AG10803 (cell line): ENCODE data around the gene IRAK2.

Source experiments
- DNase-seq: peaks from one replicate; pipeline ENCODE4 v3.0.0; 2010; ENCODE audit warnings: low read depth
- H3K4me3 ChIP-seq: 2 replicates; pipeline ENCODE4 v1.5.1; 2011; ENCODE audit warnings: mild to moderate bottlenecking, low read length, control low read depth
- TF ChIP-seq, protein P1 (sequence below): conservative IDR thresholded peaks from 2 replicates; pipeline ENCODE4 v1.5.1; 2011; ENCODE audit warnings: mild to moderate bottlenecking, low read length, control low read depth, inconsistent platforms

The IRAK2 gene

DNA sequence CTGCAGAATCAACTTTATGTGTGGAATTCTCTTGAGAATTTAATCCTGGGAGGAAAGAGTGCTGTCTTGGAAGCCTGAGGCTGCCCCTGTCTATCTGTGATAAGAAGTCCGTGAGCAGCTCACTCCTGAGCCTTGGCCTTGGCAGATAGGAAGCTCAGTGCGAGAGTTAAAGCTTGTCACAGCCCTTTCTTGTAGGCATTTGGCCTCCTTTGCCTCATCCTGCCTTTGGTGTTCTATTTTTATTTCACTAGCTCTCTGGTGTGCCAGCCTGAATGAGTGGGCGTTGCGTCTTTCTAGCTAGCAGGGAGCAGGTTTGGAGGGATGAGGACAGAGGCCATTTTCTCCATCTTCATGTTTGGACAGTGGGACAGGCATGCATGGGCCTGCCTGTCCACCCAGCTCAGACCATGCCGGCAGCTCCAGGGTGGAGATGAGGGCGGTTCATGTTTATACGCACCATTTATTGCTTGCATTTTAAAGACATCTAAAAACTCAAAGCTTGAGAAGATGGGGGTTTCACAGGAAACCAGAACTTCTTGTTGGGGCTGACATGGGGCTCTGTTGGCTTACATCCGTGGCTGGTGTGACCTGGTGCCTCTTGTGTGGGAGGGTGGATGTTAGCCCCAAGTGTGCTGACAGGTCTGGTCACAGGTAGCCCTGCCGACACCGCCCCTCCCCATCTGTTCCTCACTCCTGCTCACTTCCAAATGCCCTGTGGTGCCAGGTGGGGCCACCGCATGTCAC, 29.8 kb downstream of the IRAK2 start:
- TF ChIP-seq, protein P1, sequence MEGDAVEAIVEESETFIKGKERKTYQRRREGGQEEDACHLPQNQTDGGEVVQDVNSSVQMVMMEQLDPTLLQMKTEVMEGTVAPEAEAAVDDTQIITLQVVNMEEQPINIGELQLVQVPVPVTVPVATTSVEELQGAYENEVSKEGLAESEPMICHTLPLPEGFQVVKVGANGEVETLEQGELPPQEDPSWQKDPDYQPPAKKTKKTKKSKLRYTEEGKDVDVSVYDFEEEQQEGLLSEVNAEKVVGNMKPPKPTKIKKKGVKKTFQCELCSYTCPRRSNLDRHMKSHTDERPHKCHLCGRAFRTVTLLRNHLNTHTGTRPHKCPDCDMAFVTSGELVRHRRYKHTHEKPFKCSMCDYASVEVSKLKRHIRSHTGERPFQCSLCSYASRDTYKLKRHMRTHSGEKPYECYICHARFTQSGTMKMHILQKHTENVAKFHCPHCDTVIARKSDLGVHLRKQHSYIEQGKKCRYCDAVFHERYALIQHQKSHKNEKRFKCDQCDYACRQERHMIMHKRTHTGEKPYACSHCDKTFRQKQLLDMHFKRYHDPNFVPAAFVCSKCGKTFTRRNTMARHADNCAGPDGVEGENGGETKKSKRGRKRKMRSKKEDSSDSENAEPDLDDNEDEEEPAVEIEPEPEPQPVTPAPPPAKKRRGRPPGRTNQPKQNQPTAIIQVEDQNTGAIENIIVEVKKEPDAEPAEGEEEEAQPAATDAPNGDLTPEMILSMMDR: no peak
- no peak for DNase-seq
- H3K4me3 ChIP-seq: no peak overlapping the region

DNA sequence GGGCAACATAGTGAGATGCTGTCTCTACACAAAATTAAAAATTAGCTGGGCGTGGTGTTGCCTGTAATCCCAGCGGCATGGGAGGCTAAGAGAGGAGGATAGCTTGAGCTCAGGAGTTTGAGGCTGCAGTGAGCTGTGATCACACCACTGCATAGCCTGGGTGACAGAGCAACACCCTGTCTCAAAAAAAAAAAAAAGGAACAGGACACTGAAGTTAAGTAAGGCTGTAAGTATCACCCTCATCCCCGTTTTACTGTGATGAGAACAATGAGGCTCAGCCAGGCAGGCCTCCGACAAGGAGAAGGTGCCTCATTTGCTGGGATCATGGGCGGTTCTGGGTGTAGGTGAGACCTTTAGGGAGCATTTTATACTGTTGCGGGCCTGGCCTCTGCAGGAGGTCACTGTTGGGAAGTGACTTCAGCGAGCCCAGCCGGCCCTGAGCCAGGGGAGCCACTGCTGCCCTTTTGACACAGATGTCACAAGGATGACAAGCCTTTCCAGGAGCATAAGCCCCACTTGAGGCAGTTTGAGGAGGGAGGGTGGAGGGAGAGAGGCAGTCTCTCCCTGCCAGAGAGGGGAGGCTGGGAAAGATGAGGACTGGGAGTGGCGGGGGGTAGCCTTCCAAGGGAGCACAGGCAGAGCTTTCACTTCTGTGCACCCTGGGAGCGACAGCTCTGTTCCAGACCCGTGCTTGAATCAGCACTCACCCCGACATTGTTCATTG, 30.8 kb downstream of the IRAK2 start:
- DNase-seq: no peak
- H3K4me3 ChIP-seq: no peak overlapping the region
- TF ChIP-seq, protein P1: no peak

DNA sequence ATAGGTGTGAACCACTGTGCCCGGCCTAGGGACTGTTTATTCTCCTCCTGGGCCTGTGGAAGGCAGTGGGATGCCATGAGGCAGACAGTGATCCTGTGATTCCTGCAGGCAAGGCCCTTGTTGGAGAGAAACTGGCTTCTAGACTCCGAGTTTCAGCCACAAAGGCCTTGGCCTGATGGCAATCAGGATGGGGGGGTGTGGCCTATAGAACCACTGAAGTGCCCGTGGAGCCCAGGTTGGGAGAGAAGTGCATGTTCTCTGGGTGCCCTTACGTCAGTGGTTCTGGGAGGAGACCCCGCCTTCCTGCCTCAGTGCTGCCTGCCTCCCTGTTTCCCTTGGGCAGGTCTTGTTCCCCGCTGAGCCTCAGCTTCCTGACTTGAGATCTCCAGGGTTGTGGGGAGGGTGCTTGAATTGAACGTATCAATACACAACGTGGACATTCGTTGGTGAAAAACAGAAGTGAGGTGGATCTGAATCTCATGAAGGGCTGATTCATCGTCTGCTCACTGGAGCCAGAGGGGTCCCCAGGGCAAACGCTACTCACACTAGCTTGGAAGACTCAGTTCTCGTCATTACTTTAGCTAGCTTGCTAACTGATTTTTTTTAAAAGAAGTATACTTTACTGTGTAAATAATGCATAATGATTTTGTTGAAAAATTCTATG, 31.8 kb downstream of the IRAK2 start:
- peak; percentile 36 for DNase-seq
- TF ChIP-seq, protein P1: no peak
- H3K4me3 ChIP-seq: no peak overlapping the region

DNA sequence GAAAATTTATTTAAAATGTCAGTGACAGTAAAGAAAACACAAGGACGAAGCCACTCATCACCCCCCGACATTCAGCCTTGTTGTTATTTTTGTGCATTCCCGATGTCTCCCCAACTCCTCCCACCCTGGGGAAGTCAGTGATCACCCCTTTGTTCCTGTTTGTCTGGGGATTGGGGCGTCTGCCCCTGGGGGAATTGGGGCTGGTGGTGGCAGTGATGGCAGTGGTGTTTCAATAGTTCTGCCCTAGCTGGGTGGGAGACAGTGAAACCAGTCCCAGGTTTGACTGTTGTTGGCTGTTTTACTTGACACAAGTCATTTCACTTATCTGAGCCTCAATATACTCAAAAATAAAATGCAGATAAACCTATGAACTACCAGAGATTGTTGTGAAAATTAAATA, 33.5 kb downstream of the IRAK2 start:
- no peak overlapping the region for H3K4me3 ChIP-seq
- TF ChIP-seq, protein P1: no peak
- DNase-seq: no peak

DNA sequence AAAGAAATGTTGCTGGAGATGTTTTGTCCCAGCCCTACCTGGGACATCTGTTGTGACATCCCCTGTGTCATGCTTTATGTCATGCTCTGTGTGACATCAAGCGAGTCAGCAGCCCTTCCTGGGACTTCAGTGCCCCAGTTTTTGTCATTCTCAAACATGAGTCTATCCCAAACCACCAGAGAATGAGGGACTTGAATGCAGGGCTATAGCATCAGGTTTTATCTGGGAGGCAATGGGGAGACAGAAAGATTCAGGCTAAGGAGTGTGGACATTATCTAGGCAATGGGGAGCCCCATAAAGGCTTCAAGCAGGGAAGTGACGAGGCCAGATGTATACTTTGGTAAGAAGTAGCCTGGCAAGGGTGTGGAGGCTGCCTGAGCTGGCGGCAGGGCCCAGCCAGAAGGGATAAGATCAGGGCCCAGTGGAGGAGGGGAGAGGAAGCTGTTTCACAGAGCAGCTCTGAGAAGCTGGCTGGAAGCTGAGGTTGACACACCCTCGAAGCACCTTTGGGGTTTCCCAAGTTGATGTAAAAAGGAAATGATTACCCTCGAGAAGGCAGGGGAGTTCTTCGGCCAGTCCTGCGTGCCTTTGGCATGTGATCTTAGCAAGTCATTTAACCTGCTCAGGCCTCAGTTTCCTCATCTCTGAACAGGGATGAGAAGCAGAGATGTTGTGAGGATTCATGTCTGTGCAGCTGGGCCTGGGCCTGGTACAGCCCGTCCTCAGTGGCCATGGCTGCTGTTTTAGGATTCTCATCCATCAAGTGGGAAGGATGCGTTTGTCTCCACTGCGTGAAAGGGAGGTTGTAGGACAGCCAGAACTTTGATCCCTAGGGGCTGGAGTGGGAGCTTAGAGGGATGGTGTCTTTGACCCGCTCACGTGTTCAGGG, 34.3 kb downstream of the IRAK2 start:
- no peak overlapping the region for H3K4me3 ChIP-seq
- DNase-seq: peak; percentile 46

DNA sequence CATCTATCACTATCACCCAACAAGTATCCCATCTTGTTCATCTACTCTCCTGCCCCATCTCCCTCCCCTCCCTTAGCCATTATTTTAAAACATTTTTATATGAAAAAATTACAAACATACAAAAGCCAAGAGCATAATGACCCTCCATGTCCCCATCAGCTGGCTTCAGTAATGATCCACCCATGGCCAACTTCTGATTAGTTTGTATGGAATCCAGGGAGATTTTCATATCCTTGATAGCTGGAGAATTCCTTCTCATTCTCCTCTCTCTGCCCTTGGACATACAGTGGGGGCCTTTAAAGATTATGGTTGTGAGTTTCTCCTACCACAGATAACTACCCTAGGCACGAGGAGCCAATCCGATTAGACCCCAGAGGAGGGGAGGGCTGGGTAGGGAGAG, 40.2 kb downstream of the IRAK2 start:
- no peak overlapping the region for H3K4me3 ChIP-seq
- no peak for DNase-seq
- TF ChIP-seq, protein P1: no peak

More for the DNA sequence above, 34.3 kb downstream of the IRAK2 start:
- TF ChIP-seq, protein P1: no peak
